HEK293 (cell line): ENCODE data around the gene PRC1.

ENCODE experiments used
- CTCF ChIA-PET: fragments of 350-600 bp; formaldehyde crosslinking; extraction: SDS; loops from one replicate; lab custom pipeline; 2021; ENCODE audit warnings: antibody characterized with exemption; lab: Yijun Ruan, JAX
- POLR2A ChIA-PET: fragments of 300-600 bp; formaldehyde crosslinking; extraction: SDS; loops from one replicate; lab custom pipeline; 2020; ENCODE audit warnings: antibody characterized with exemption, inconsistent platforms; lab: Yijun Ruan, JAX
- H3K27ac ChIP-seq: fragments of 200-500 bp; sonication (Bioruptor generic); 2 replicates; pipeline ENCODE4 v1.5.1; 2014; ENCODE audit warnings: low read depth, low read length, control low read depth, inconsistent platforms; ENCODE audit errors: extremely low read depth
- H3K36me3 ChIP-seq, 2 experiments: fragments of 200-500 bp in 1 of 2; sonication (Bioruptor generic) in 1 of 2; 1 replicate in 1 of 2; 2 replicates in 1 of 2; pipeline ENCODE4 v1.5.1; 2014 to 2017; ENCODE audit warnings: inconsistent platforms in 2 of 2, low read length in 2 of 2; ENCODE audit not compliant: control insufficient read depth in 2 of 2, insufficient read depth in 1 of 2
- H3K4me1 ChIP-seq: fragments of 200-500 bp; sonication (Bioruptor generic); 2 replicates; pipeline ENCODE4 v1.5.1; 2014; ENCODE audit warnings: mild to moderate bottlenecking, low read length, inconsistent platforms; ENCODE audit not compliant: control insufficient read depth, insufficient read depth
- H3K4me3 ChIP-seq: 2 replicates; pipeline ENCODE4 v1.5.1; 2011; ENCODE audit warnings: low read depth, mild to moderate bottlenecking, control low read depth, low read length, moderate library complexity
- H3K9me3 ChIP-seq: fragments of 200-500 bp; sonication (Bioruptor generic); 2 replicates; pipeline ENCODE4 v1.5.1; 2014; ENCODE audit warnings: low read depth, low read length, inconsistent platforms; ENCODE audit not compliant: control insufficient read depth, insufficient read depth
- AEBP2 ChIP-seq: fragments of 450-650 bp; formaldehyde crosslinking; IDR thresholded peaks from 2 replicates; pipeline ENCODE4 v1.5.1; 2016; ENCODE audit warnings: missing biosample characterization, missing genetic modification characterization, borderline replicate concordance
- BCL11A ChIP-seq: fragments of 450-650 bp; formaldehyde crosslinking; IDR thresholded peaks from 2 replicates; pipeline ENCODE4 v1.5.1; 2016; ENCODE audit warnings: low read depth, missing biosample characterization, missing genetic modification characterization
- EGR2 ChIP-seq: fragments of 450-650 bp; formaldehyde crosslinking; IDR thresholded peaks from 2 replicates; pipeline ENCODE4 v1.5.1; 2016; ENCODE audit warnings: low read depth, missing biosample characterization, missing genetic modification characterization
- HOXA7 ChIP-seq: sonication (generic); formaldehyde crosslinking; IDR thresholded peaks from 2 replicates; pipeline ENCODE4 v1.8.1; 2022; ENCODE audit warnings: missing genetic modification reagents, borderline replicate concordance
- KLF9 ChIP-seq: fragments of 450-650 bp; formaldehyde crosslinking; IDR thresholded peaks from 2 replicates; pipeline ENCODE4 v1.5.1; 2016; ENCODE audit warnings: missing biosample characterization, missing genetic modification characterization, low read depth
- OVOL3 ChIP-seq: fragments of 450-650 bp; formaldehyde crosslinking; IDR thresholded peaks from 2 replicates; pipeline ENCODE4 v1.5.1; 2016; ENCODE audit warnings: missing biosample characterization, missing genetic modification characterization
- TRIM28 ChIP-seq: IDR thresholded peaks from 2 replicates; pipeline ENCODE4 v1.6.1; 2011; ENCODE audit warnings: low read length, control low read depth, borderline replicate concordance
- WT1 ChIP-seq: fragments of 450-650 bp; formaldehyde crosslinking; IDR thresholded peaks from 2 replicates; pipeline ENCODE4 v1.5.1; 2016; ENCODE audit warnings: missing biosample characterization, missing genetic modification characterization
- YY1 ChIP-seq: fragments of 450-650 bp; formaldehyde crosslinking; IDR thresholded peaks from 2 replicates; pipeline ENCODE4 v1.5.1; 2018; ENCODE audit warnings: missing biosample characterization, missing genetic modification characterization
- ZFP3 ChIP-seq: fragments of 450-650 bp; formaldehyde crosslinking; IDR thresholded peaks from 2 replicates; pipeline ENCODE4 v1.5.1; 2016; ENCODE audit warnings: low read depth, missing biosample characterization, missing genetic modification characterization
- ZNF121 ChIP-seq: fragments of 450-650 bp; formaldehyde crosslinking; IDR thresholded peaks from 2 replicates; pipeline ENCODE4 v1.5.1; 2016; ENCODE audit warnings: missing biosample characterization, missing genetic modification characterization
- ZNF155 ChIP-seq: fragments of 450-650 bp; formaldehyde crosslinking; IDR thresholded peaks from 2 replicates; pipeline ENCODE4 v1.5.1; 2016; ENCODE audit warnings: missing biosample characterization, missing genetic modification characterization
- ZNF175 ChIP-seq: fragments of 450-650 bp; formaldehyde crosslinking; IDR thresholded peaks from 2 replicates; pipeline ENCODE4 v1.5.1; 2016; ENCODE audit warnings: missing biosample characterization, missing genetic modification characterization
- ZNF2 ChIP-seq: fragments of 450-650 bp; formaldehyde crosslinking; IDR thresholded peaks from 2 replicates; pipeline ENCODE4 v1.5.1; 2016; ENCODE audit warnings: missing biosample characterization, missing genetic modification characterization
- ZNF211 ChIP-seq: fragments of 450-650 bp; formaldehyde crosslinking; IDR thresholded peaks from 2 replicates; pipeline ENCODE4 v1.5.1; 2016; ENCODE audit warnings: low read depth, missing biosample characterization, missing genetic modification characterization
- ZNF302 ChIP-seq: fragments of 450-650 bp; formaldehyde crosslinking; IDR thresholded peaks from 2 replicates; pipeline ENCODE4 v1.5.1; 2016; ENCODE audit warnings: missing biosample characterization, missing genetic modification characterization, low read depth
- ZNF391 ChIP-seq: fragments of 450-650 bp; formaldehyde crosslinking; IDR thresholded peaks from 2 replicates; pipeline ENCODE4 v1.5.1; 2016; ENCODE audit warnings: low read depth, missing biosample characterization, missing genetic modification characterization, borderline replicate concordance
- ZNF433 ChIP-seq: fragments of 450-650 bp; formaldehyde crosslinking; IDR thresholded peaks from 2 replicates; pipeline ENCODE4 v1.5.1; 2016; ENCODE audit warnings: missing biosample characterization, missing genetic modification characterization, low read depth
- ZNF548 ChIP-seq: fragments of 450-650 bp; formaldehyde crosslinking; IDR thresholded peaks from 2 replicates; pipeline ENCODE4 v1.5.1; 2016; ENCODE audit warnings: missing biosample characterization, missing genetic modification characterization
- ZNF600 ChIP-seq: fragments of 450-650 bp; formaldehyde crosslinking; IDR thresholded peaks from 2 replicates; pipeline ENCODE4 v1.5.1; 2016; ENCODE audit warnings: missing biosample characterization, missing genetic modification characterization
- ZNF621 ChIP-seq: fragments of 450-650 bp; formaldehyde crosslinking; IDR thresholded peaks from 2 replicates; pipeline ENCODE4 v1.5.1; 2017; ENCODE audit warnings: missing biosample characterization, missing genetic modification characterization
- ZNF670 ChIP-seq: fragments of 450-650 bp; formaldehyde crosslinking; IDR thresholded peaks from 2 replicates; pipeline ENCODE4 v1.5.1; 2016; ENCODE audit warnings: missing biosample characterization, missing genetic modification characterization, low read depth
- ZNF768 ChIP-seq: fragments of 450-650 bp; formaldehyde crosslinking; IDR thresholded peaks from 2 replicates; pipeline ENCODE4 v1.5.1; 2018; ENCODE audit warnings: missing biosample characterization, mild to moderate bottlenecking, missing genetic modification characterization
- ZNF792 ChIP-seq: fragments of 450-650 bp; formaldehyde crosslinking; IDR thresholded peaks from 2 replicates; pipeline ENCODE4 v1.5.1; 2016; ENCODE audit warnings: missing biosample characterization, missing genetic modification characterization
- ZSCAN16 ChIP-seq: fragments of 450-650 bp; formaldehyde crosslinking; IDR thresholded peaks from 2 replicates; pipeline ENCODE4 v1.5.1; 2016; ENCODE audit warnings: missing biosample characterization, missing genetic modification characterization
- TF ChIP-seq, protein P1 (sequence below): fragments of 450-650 bp; formaldehyde crosslinking; conservative IDR thresholded peaks from 2 replicates; pipeline ENCODE4 v1.5.1; 2016; ENCODE audit warnings: low read depth, missing biosample characterization, missing genetic modification characterization
- TF ChIP-seq, protein P2 (sequence below): fragments of 450-650 bp; formaldehyde crosslinking; IDR thresholded peaks from 2 replicates; pipeline ENCODE4 v1.5.1; 2016; ENCODE audit warnings: missing biosample characterization, missing genetic modification characterization

Gene PRC1

GRCh38 chr15:90967206-90967605 is 27.1 kb downstream of the PRC1 start:
- Histone ChIP-seq H3K9me3 (no peaks in the 10 kb centered on the region), H3K4me1 (no peaks in the 10 kb centered on the region), H3K36me3 (peaks cover 92 to 95% of the 10 kb centered on the region in 2 experiments), H3K27ac (no peak overlapping the region), H3K4me3 (no peak overlapping the region)
- ChIA-PET CTCF (interaction anchor here (0.6 to 3.3 kb wide), 3 partner anchors 10 to 834 kb away, joined by 3 to 54 read pairs (median 4); partner anchors contain the start of gene RCCD1), POLR2A (interaction anchor here (1.1 to 1.9 kb wide), 2 partner anchors 10 to 27 kb away, joined by 4 to 13 read pairs; partner anchors contain the start of gene PRC1)
- TF ChIP-seq ZNF211 (tag by site-specific recombination) (no peak), TRIM28 (no peak), ZNF433 (tag by site-specific recombination) (no peak), ZNF670 (tag by site-specific recombination) (no peak), ZNF621 (tag by site-specific recombination) (no peak), YY1 (no peak), HOXA7 (no peak), WT1 (tag by site-specific recombination) (no peak), BCL11A (tag by site-specific recombination) (no peak), ZNF768 (tag by site-specific recombination) (no peak), KLF9 (tag by site-specific recombination) (no peak), ZSCAN16 (tag by site-specific recombination) (no peak), ZNF155 (tag by site-specific recombination) (no peak), ZNF121 (tag by site-specific recombination) (no peak), ZNF175 (tag by site-specific recombination) (no peak)

DNA sequence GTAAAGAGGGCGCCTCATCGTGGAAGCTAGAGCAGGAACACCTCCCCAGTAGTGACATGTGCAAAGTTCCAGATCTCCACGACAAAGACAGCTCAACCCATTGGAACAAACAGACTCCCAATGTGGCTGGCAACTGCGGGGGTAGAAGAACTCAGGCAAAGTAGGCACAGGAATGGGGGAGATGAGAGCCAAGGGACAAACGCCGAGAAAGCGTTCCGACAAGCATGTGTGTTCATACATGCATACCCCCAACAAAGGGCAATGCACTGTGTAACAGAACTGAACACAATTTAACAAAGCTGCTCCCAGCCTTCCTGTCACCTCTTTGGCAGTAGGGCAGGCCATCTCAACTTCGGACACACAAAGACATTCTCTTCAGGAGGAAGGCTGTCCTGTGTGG is 28.1 kb downstream of the PRC1 start:
- Histone ChIP-seq H3K27ac (peak overlapping the region; percentile 7; the same call in 1 of the 2 replicates), H3K36me3 (peaks cover 86 to 96% of the 10 kb centered on the region in 2 experiments), H3K4me3 (no peak overlapping the region), H3K9me3 (no peaks in the 10 kb centered on the region), H3K4me1 (no peaks in the 10 kb centered on the region)
- 0 out of 2 replicates have a peak, but pooled peaks have one; percentile 36 for TF ChIP-seq ZNF600 (tag by site-specific recombination)
- no peak for TF ChIP-seq AEBP2 (tag by site-specific recombination)
- no peak for TF ChIP-seq ZNF302 (tag by site-specific recombination)
- TF ChIP-seq ZFP3 (tag by site-specific recombination) = no peak
- TF ChIP-seq ZNF548 (tag by site-specific recombination) = no peak
- ChIA-PET POLR2A (interaction anchor here (0.8 to 1.9 kb wide), 4 partner anchors 9 to 31 kb away, joined by 3 to 13 read pairs (median 4); partner anchors contain the start of genes PRC1 and UNC45A), CTCF (interaction anchor here (0.7 to 3.3 kb wide), 4 partner anchors 10 to 318 kb away, joined by 3 to 54 read pairs (median 4); partner anchors contain the start of gene RCCD1)

GRCh38 chr15:90962021-90962420 is 32.3 kb downstream of the PRC1 start:
- CTCF ChIA-PET = interaction anchor here (0.7 to 11.9 kb wide), 2 partner anchors 27 to 32 kb away, joined by 6 to 163 read pairs; partner anchors contain the start of genes HDDC3 and UNC45A
- H3K36me3 ChIP-seq = peaks cover 52 to 91% of the 10 kb centered on the region in 2 experiments
- 0 out of 2 replicates have a peak, but pooled peaks have one; percentile 22 for TF ChIP-seq ZNF2 (tag by site-specific recombination)
- no peak for TF ChIP-seq ZNF792 (tag by site-specific recombination)
- TF ChIP-seq EGR2 (tag by site-specific recombination) = no peak
- TF ChIP-seq, protein P1, sequence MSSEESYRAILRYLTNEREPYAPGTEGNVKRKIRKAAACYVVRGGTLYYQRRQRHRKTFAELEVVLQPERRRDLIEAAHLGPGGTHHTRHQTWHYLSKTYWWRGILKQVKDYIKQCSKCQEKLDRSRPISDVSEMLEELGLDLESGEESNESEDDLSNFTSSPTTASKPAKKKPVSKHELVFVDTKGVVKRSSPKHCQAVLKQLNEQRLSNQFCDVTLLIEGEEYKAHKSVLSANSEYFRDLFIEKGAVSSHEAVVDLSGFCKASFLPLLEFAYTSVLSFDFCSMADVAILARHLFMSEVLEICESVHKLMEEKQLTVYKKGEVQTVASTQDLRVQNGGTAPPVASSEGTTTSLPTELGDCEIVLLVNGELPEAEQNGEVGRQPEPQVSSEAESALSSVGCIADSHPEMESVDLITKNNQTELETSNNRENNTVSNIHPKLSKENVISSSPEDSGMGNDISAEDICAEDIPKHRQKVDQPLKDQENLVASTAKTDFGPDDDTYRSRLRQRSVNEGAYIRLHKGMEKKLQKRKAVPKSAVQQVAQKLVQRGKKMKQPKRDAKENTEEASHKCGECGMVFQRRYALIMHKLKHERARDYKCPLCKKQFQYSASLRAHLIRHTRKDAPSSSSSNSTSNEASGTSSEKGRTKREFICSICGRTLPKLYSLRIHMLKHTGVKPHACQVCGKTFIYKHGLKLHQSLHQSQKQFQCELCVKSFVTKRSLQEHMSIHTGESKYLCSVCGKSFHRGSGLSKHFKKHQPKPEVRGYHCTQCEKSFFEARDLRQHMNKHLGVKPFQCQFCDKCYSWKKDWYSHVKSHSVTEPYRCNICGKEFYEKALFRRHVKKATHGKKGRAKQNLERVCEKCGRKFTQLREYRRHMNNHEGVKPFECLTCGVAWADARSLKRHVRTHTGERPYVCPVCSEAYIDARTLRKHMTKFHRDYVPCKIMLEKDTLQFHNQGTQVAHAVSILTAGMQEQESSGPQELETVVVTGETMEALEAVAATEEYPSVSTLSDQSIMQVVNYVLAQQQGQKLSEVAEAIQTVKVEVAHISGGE = no peak
- TF ChIP-seq ZNF600 (tag by site-specific recombination) = 0 out of 2 replicates have a peak, but pooled peaks have one; percentile 26
- TF ChIP-seq, protein P2, sequence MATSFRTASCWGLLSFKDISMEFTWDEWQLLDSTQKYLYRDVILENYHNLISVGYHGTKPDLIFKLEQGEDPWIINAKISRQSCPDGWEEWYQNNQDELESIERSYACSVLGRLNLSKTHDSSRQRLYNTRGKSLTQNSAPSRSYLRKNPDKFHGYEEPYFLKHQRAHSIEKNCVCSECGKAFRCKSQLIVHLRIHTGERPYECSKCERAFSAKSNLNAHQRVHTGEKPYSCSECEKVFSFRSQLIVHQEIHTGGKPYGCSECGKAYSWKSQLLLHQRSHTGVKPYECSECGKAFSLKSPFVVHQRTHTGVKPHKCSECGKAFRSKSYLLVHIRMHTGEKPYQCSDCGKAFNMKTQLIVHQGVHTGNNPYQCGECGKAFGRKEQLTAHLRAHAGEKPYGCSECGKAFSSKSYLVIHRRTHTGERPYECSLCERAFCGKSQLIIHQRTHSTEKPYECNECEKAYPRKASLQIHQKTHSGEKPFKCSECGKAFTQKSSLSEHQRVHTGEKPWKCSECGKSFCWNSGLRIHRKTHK (tag by site-specific recombination) = no peak
- TF ChIP-seq ZNF391 (tag by site-specific recombination) = no peak
- no peak for TF ChIP-seq OVOL3 (tag by site-specific recombination)

More at GRCh38 chr15:90962021-90962420, 32.3 kb downstream of the PRC1 start:
- Histone ChIP-seq H3K9me3 (no peaks in the 10 kb centered on the region), H3K4me1 (no peaks in the 10 kb centered on the region; the same call in 1 of the 2 replicates), H3K4me3 (no peak overlapping the region), H3K27ac (no peak overlapping the region)
- POLR2A ChIA-PET = no interaction called here
